ENCODE measurements around the gene MEGF10. TPM values are rescaled to one million over a fixed set of nuclear protein-coding genes. Genes with fewer than 3 reads are reported as not detected.
"Not testable (repeated sequence)": the region's sequence is repeated elsewhere in the genome, so short reads cannot be mapped to it uniquely, and the experiment has no call there.

MEGF10 gene
- total and polyA plus RNA-seq, 2 donors: 0.43 to 8.7 TPM

DNA sequence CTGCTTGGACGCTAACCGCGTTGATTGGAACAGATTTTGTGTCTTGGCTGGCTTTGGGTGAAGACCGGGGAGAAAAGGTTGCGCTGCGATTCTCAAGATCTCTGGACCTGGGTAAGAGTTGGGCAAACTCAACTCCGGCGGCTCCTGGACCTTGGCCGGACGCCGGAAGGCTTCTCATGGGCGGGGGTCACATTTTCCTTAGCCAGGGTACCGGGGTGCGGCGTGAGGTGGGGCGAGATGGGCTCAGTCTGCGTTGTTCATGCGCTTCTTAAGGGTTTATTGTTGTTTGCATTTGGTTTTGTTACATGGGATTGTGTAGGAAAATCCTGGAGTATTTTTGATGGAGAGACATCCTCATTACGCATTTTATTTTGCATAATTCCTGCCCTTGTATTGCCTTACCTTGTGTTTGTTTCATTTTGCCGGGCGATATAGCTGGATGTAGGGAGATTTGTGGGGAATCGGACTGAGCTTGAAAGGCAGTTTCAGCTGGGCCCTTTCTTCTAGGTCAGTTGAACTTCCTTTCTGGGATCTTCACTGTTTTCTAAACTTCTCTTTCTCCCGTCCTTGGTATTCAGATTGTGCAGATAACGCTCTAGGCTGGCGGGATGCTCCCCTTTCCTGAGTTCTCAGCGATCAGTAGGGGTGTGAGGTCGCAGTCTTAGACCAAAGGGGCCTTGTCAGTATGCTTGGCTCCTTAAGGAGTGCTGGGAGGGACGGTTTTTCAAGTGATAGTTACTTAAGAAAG, 524 bp downstream of the MEGF10 start:
- Histone ChIP-seq H3K4me3 (ENCODE audit: low read depth, low read length) (no peak overlapping the region), H3K27ac (ENCODE audit: low read depth) (no peak overlapping the region), H3K4me1 (ENCODE audit: insufficient read depth) (no peaks in the 10 kb centered on the region), H3K36me3 (ENCODE audit: insufficient read depth) (no peaks in the 10 kb centered on the region)
- no peak for DNase-seq (ENCODE audit: extremely low spot score)
- WGBS: 13% methylated on average over 28 of the region's 28 CpGs

DNA sequence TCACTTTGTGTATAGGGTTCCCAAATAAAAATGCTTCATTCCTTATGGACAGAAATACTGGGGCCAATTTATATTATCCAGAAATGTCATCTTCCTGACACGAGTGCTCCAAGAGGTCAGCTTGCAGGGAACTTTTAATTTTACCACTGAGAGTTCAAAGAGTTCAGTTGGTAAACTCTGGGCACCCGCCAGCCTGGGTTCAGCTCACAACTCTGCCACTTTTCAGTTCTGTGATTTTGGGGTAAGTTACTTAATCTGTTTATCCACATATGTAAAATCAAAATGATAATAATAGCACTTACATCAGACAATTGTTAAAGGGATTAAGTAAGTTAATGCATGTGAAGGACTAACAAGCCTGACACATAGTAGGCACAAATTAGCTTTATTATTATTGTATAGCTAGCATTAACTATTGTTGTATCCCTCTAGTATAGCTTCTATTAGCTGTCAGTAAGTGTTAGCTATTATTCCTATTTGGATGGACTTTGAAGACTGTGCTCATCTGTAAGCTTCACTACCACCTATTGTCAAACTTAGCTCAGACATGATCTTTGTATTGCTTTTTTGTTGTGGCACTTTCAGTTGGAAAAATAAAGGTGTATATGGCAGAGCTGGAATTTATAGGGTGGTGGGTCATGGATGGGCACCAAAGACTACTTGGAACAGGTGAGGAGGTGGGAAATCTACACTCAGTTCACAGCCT, 1.6 kb downstream of the MEGF10 start:
- DNase-seq (ENCODE audit: extremely low spot score): no peak
- WGBS: 72% methylated on average over 2 of the region's 2 CpGs
- no peaks in the 10 kb centered on the region for H3K36me3 ChIP-seq (ENCODE audit: insufficient read depth)
- no peaks in the 10 kb centered on the region for H3K4me1 ChIP-seq (ENCODE audit: insufficient read depth)
- H3K4me3 ChIP-seq (ENCODE audit: low read depth, low read length): no peak overlapping the region
- no peak overlapping the region for H3K27ac ChIP-seq (ENCODE audit: low read depth)

DNA sequence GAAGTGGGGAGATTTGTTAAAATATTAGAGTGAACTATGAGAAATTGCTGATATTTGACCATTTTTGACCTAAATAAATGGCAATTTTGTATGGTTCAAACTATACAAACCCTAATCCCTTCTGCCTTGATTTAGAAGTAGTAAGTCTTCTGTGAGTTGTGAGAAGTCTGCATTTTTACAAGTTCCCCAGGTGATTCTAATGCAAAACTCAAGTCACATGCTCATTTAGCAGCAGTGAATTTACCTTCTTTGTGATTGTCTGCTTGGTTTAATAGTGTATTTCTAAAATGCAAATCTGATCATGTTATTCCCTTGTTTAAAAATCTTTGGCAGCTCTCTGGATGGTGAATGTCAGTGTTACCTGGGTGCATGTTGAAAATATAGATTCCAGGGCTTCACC, 2.8 kb downstream of the MEGF10 start:
- no peak overlapping the region for H3K4me3 ChIP-seq (ENCODE audit: low read depth, low read length)
- no peaks in the 10 kb centered on the region for H3K36me3 ChIP-seq (ENCODE audit: insufficient read depth)
- no peak for DNase-seq (ENCODE audit: extremely low spot score)
- no peak overlapping the region for H3K27ac ChIP-seq (ENCODE audit: low read depth)
- no peaks in the 10 kb centered on the region for H3K4me1 ChIP-seq (ENCODE audit: insufficient read depth)

DNA sequence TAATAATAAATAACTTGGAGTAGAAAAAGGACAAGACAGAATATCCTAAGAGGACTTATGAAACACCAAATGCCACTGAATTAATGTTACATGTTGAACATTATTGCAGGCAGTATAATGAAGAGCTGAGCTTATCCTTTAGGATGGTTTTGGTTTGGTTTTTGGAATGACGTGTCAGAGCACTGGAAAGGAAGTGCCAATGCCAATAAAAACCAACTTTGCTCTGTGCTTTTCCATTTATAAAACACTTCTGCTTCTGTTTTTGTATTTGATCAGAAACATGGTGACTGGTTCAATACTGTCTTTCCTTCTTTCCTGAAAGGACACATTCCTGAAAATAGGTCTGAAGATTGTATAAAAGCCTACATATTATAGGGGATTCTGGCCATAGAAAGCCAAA, 4.2 kb downstream of the MEGF10 start:
- Histone ChIP-seq H3K4me3 (ENCODE audit: low read depth, low read length) (no peak overlapping the region), H3K36me3 (ENCODE audit: insufficient read depth) (no peaks in the 10 kb centered on the region), H3K27ac (ENCODE audit: low read depth) (no peak overlapping the region), H3K4me1 (ENCODE audit: insufficient read depth) (no peaks in the 10 kb centered on the region)
- no peak for DNase-seq (ENCODE audit: extremely low spot score)
- 55% methylated on average over 1 of the region's 1 CpG for WGBS

DNA sequence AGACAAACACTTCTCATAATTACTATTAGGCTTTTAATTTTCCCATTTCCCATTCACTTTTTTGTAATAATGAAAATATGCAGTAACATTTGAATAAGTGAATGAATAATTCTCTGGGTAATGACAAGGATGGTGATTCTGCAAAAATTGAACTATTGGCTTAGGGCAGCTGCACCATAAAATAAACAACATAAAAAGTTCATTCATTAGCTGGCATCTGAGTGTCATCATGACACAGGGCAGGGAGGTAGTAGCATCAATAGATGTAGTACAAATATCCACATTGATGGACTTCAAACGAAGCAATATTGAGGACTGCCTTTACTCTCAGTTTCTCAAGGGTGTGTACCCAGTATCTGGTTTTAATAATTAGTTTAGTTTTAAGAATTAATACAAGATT, 4.9 kb downstream of the MEGF10 start:
- Histone ChIP-seq H3K4me3 (ENCODE audit: low read depth, low read length) (no peak overlapping the region), H3K27ac (ENCODE audit: low read depth) (no peak overlapping the region), H3K36me3 (ENCODE audit: insufficient read depth) (no peaks in the 10 kb centered on the region), H3K4me1 (ENCODE audit: insufficient read depth) (no peaks in the 10 kb centered on the region)
- 71% methylated on average over 1 of the region's 1 CpG for WGBS
- DNase-seq (ENCODE audit: extremely low spot score): no peak

DNA sequence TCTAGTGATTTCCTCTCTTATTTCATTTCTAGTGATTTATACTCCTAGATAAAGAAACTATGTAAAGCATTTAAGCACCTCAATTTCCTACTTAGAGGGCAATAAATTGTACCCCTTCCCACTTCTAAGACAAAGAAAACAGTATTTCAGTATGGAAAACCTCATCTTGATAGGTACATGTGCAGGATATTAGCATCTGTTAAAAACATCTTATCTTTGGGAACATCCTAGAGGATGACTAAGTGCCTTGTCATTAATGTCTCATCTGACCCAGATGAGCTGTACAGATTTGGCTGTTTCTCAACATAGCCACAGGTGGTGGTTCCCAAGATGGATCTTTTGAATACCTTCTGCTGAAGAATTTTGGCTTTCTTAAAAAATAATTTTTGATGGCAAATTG, 5.7 kb downstream of the MEGF10 start:
- H3K27ac ChIP-seq (ENCODE audit: low read depth): no peak overlapping the region
- H3K36me3 ChIP-seq (ENCODE audit: insufficient read depth): no peaks in the 10 kb centered on the region
- no peak overlapping the region for H3K4me3 ChIP-seq (ENCODE audit: low read depth, low read length)
- no peak for DNase-seq (ENCODE audit: extremely low spot score)
- H3K4me1 ChIP-seq (ENCODE audit: insufficient read depth): no peaks in the 10 kb centered on the region

DNA sequence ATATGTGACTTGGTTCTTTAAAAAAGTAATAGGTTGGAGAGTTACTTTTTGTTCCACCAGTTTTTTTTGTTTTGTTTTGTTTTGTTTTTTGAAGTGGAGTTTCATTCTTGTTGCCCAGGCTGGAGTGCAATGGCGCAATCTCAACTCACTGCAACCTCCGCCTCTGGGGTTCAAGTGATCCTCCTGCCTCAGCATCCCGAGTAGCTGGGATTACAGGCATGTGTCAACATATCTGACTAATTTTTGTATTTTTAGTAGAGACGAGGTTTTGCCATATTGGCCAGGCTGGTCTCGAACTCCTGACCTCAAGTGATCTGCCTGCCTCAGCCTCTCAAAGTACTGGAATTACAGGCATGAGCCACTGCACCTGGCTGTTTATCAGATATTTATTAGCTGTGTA, 6.3 kb downstream of the MEGF10 start:
- H3K4me1 ChIP-seq (ENCODE audit: insufficient read depth); DNase-seq (ENCODE audit: extremely low spot score); H3K4me3 ChIP-seq (ENCODE audit: low read depth, low read length); H3K27ac ChIP-seq (ENCODE audit: low read depth); H3K36me3 ChIP-seq (ENCODE audit: insufficient read depth): not testable (repeated sequence)
- WGBS: 87% methylated on average over 5 of the region's 5 CpGs

DNA sequence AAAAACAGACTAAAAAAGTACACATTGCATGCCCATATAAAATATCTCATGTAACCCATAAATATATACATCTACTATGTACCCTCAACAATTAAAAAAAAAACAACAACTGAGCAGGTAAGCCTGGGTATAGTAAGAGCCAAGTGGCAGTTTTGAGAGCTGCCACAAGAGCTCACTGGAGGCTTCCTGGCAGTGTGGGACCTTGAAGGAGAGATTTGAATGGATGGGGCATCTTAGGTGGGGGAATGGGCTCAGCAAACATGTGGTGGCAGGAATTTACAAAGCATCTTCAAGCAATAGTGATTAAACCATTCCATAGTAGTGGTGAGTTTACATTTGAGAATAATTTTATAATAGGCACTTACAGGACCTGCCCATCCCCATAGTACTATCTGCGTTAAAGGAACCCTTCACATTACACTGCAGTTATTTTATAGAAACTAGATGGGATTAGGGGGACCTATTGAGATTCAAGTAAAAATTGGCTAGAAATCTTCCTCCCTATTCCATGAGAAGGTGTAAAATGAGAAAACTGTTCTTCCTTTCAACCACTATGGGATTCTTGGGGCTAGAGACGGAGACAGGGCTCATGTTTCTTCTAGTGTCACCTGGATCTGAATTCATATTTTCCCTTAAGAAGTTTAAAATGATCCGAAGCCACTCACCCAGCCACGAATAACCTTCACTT, 6.9 kb downstream of the MEGF10 start:
- H3K36me3 ChIP-seq (ENCODE audit: insufficient read depth): no peaks in the 10 kb centered on the region
- no peak overlapping the region for H3K27ac ChIP-seq (ENCODE audit: low read depth)
- no peak overlapping the region for H3K4me3 ChIP-seq (ENCODE audit: low read depth, low read length)
- no peaks in the 10 kb centered on the region for H3K4me1 ChIP-seq (ENCODE audit: insufficient read depth)
- 87% methylated on average over 4 of the region's 4 CpGs for WGBS
- DNase-seq (ENCODE audit: extremely low spot score): no peak

DNA sequence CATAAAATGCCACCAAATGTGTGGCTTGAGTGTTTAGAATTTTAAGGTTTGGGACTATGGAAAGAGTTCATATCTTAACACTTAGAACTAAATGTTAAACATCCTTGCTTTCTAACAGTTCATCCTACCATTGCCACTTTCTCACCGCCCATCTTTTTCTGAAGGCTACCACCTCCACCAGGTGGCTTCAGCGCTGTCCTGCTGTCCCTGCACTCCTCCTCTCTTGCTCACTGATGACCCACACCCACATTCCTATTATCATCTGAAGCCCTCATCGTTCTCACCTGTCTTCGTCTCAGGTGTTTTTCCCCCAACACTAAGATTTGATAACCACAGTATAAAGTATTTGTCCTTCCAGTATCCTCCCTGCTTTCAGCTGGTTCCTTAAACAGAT, 7.4 kb downstream of the MEGF10 start:
- Histone ChIP-seq H3K36me3 (ENCODE audit: insufficient read depth) (no peaks in the 10 kb centered on the region), H3K27ac (ENCODE audit: low read depth) (no peak overlapping the region), H3K4me1 (ENCODE audit: insufficient read depth) (no peaks in the 10 kb centered on the region), H3K4me3 (ENCODE audit: low read depth, low read length) (no peak overlapping the region)
- WGBS: 84% methylated on average over 4 of the region's 4 CpGs
- DNase-seq (ENCODE audit: extremely low spot score): no peak

DNA sequence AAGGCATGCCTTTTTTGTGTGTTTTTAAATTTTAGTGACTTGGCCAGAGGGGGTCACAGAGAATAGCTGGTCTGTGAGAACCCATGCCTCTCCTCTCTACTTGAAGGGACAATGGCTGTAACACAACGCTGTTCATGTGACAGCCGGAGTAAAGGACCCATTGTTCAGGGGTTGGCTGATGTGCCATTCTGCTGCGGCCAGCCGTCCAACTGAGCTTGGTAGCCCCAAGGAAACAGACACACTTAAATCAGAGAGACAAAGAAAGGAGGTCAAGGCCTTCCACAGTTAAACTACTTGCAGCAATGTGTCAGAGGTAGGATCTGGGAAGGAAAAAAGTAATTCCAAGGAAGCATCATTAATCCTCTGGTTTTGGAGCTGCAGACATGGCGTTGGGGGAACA, 8.1 kb downstream of the MEGF10 start:
- no peak for DNase-seq (ENCODE audit: extremely low spot score)
- no peak overlapping the region for H3K4me3 ChIP-seq (ENCODE audit: low read depth, low read length)
- no peak overlapping the region for H3K27ac ChIP-seq (ENCODE audit: low read depth)
- no peaks in the 10 kb centered on the region for H3K4me1 ChIP-seq (ENCODE audit: insufficient read depth)
- WGBS: 74% methylated on average over 5 of the region's 5 CpGs
- H3K36me3 ChIP-seq (ENCODE audit: insufficient read depth): no peaks in the 10 kb centered on the region

DNA sequence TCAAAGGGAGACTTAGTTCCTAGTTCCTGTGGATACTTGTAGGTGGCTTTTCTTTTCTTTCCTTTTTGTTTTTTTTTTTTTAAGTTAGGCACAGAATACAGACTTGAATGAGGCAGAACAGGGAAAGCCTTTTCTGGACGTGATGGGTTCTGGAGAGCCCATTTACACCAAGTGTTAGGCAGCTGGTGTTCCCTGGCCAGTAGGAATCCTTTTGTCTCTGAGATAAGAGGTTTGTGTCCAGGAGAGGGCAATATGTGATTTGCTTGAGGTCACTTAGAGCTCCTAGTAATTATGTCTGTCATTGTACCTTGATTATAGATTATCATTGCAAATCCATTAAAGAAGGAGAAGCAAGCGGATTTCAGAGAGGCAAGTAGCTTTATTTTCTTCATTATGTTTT, 9.1 kb downstream of the MEGF10 start:
- H3K36me3 ChIP-seq (ENCODE audit: insufficient read depth): no peaks in the 10 kb centered on the region
- WGBS: 52% methylated on average over 2 of the region's 2 CpGs

DNA sequence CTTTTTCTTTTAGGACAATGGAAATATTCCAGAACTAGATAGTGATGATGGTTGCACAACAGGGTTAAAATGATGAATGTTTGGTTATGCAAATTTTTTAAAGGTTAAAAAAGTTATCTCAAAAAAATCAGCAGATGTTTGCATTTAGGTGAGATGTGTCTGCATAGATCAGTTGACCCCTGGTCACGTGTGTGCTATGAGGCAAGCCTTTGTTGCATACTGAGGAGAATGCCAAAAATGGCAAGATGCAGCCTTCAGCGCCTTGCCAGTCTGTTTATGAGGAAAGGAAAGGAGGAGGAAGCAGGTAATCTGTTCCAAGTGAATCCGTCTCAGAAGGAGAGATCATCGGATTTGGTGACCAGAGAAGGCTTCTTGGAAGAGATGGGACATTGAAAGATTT, 11.9 kb downstream of the MEGF10 start:
- no peaks in the 10 kb centered on the region for H3K36me3 ChIP-seq (ENCODE audit: insufficient read depth)
- no peak overlapping the region for H3K27ac ChIP-seq (ENCODE audit: low read depth)
- 73% methylated on average over 4 of the region's 4 CpGs for WGBS
- H3K4me3 ChIP-seq (ENCODE audit: low read depth, low read length): no peak overlapping the region
- DNase-seq (ENCODE audit: extremely low spot score): no peak
- no peaks in the 10 kb centered on the region for H3K4me1 ChIP-seq (ENCODE audit: insufficient read depth)

More for the DNA sequence above, 9.1 kb downstream of the MEGF10 start:
- Histone ChIP-seq H3K27ac (ENCODE audit: low read depth) (no peak overlapping the region), H3K4me1 (ENCODE audit: insufficient read depth) (no peaks in the 10 kb centered on the region), H3K4me3 (ENCODE audit: low read depth, low read length) (no peak overlapping the region)
- DNase-seq (ENCODE audit: extremely low spot score): no peak

DNA sequence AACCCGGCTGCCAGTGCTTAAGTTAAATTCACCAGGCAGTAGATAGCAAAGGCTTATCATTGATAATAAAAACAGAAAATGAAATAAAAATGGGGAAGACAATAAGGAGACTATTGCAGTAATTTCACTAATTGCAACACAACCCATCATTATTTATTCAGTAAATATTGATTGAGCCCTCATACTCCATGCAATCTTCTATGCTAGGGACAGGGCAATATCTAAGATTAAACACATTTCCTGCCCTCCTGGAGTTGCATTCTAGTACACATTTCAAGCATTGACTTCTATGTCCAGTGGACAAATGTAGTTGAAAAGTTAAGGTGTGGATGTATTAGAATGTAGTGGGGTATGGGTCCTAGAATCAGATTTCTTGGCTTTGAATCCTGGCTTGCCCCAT, 12.8 kb downstream of the MEGF10 start:
- H3K4me1 ChIP-seq (ENCODE audit: insufficient read depth): no peaks in the 10 kb centered on the region
- WGBS: 57% methylated on average over 1 of the region's 1 CpG

DNA sequence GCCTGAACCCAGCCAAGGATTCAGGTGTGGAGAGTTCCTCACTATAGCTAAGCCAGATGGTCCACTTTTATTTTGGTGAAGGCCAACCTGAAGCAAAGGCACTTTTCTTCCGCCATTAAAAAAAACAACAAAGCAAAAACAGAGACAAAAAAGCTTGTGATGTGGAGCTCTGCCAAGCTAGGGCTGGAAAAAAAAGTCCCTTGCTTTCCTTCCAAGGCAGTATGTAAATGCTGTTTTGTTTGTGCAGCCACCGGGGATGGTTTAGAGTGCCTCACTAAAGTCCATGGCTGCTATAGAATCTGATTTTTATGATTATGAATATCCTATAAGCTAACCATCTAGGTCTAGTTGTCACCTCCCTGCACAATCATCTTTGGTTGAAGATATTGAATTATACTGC, 14.9 kb downstream of the MEGF10 start:
- Histone ChIP-seq H3K27ac (ENCODE audit: low read depth) (no peak overlapping the region), H3K4me1 (ENCODE audit: insufficient read depth) (no peaks in the 10 kb centered on the region), H3K4me3 (ENCODE audit: low read depth, low read length) (no peak overlapping the region), H3K36me3 (ENCODE audit: insufficient read depth) (no peaks in the 10 kb centered on the region)
- no peak for DNase-seq (ENCODE audit: extremely low spot score)
- WGBS: 44% methylated on average over 2 of the region's 2 CpGs

More for the DNA sequence above, 12.8 kb downstream of the MEGF10 start:
- DNase-seq (ENCODE audit: extremely low spot score): no peak
- Histone ChIP-seq H3K27ac (ENCODE audit: low read depth) (no peak overlapping the region), H3K36me3 (ENCODE audit: insufficient read depth) (no peaks in the 10 kb centered on the region), H3K4me3 (ENCODE audit: low read depth, low read length) (no peak overlapping the region)
